ENCODE measurements around the gene CEP89. TPM values are rescaled to one million over a fixed set of nuclear protein-coding genes. Genes with fewer than 3 reads are reported as not detected.

The CEP89 gene
- total RNA-seq, 4 donors from 2014 or later = 18.5 to 24.7 (median 19.4) TPM

GRCh38 chr19:32831611-32832010 is 140.1 kb downstream of the CEP89 start:
- Histone ChIP-seq H3K36me3 (no peaks in the 10 kb centered on the region), H3K9me3 (no peaks in the 10 kb centered on the region), H3K4me1 (no peaks in the 10 kb centered on the region), H3K27ac (no peak overlapping the region), H3K4me3 (replicated peaks in 1 of 3) (no peak overlapping the region), H3K27me3 (no peaks in the 10 kb centered on the region)
- intact Hi-C loops (cut with DNase I) = no loop called here
- no peak for DNase-seq
- TF ChIP-seq POLR2A (IDR thresholded peaks at IDR 0.05) = no peak
- TF ChIP-seq CTCF (IDR thresholded peaks at IDR 0.05) = no peak
- 83 to 94% methylated on average over 5 of the region's 5 CpGs for WGBS, 2 donors

- no peaks in the 10 kb centered on the region for H3K4me1 ChIP-seq
- H3K27ac ChIP-seq = no peak overlapping the region
- 84 to 92% methylated on average over 8 of the region's 8 CpGs for WGBS, 2 donors
- no peak overlapping the region for H3K4me3 ChIP-seq (replicated peaks in 1 of 3)
- H3K27me3 ChIP-seq = no peaks in the 10 kb centered on the region
- intact Hi-C loops (cut with DNase I) = no loop called here
- no peaks in the 10 kb centered on the region for H3K36me3 ChIP-seq
- TF ChIP-seq CTCF (IDR thresholded peaks at IDR 0.05) (no peak), POLR2A (IDR thresholded peaks at IDR 0.05) (no peak)
- no peak for DNase-seq
- no peaks in the 10 kb centered on the region for H3K9me3 ChIP-seq
These were observed 141.3 kb downstream of the CEP89 start for GRCh38 chr19:32830231-32831014.

GRCh38 chr19:32829345-32829896 is 142.3 kb downstream of the CEP89 start:
- WGBS, 2 donors = 92 to 95% methylated on average over 10 of the region's 10 CpGs

GRCh38 chr19:32828643-32829344 is 143.0 kb downstream of the CEP89 start:
- DNase-seq = no peak
- no peaks in the 10 kb centered on the region for H3K36me3 ChIP-seq
- H3K9me3 ChIP-seq = no peaks in the 10 kb centered on the region
- H3K27me3 ChIP-seq = no peaks in the 10 kb centered on the region
- no peak overlapping the region for H3K4me3 ChIP-seq (replicated peaks in 1 of 3)
- no peaks in the 10 kb centered on the region for H3K4me1 ChIP-seq
- intact Hi-C loops (cut with DNase I) = no loop called here
- 83 to 84% methylated on average over 15 of the region's 15 CpGs for WGBS, 2 donors
- no peak overlapping the region for H3K27ac ChIP-seq
- TF ChIP-seq CTCF (IDR thresholded peaks at IDR 0.05) = no peak
- no peak for TF ChIP-seq POLR2A (IDR thresholded peaks at IDR 0.05)

More at GRCh38 chr19:32829345-32829896, 142.3 kb downstream of the CEP89 start:
- Histone ChIP-seq H3K27ac (no peak overlapping the region), H3K27me3 (no peaks in the 10 kb centered on the region), H3K4me3 (replicated peaks in 1 of 3) (no peak overlapping the region), H3K4me1 (no peaks in the 10 kb centered on the region), H3K36me3 (no peaks in the 10 kb centered on the region), H3K9me3 (no peaks in the 10 kb centered on the region)
- intact Hi-C loops (cut with DNase I) = no loop called here
- DNase-seq = no peak
- TF ChIP-seq CTCF (IDR thresholded peaks at IDR 0.05) = no peak
- no peak for TF ChIP-seq POLR2A (IDR thresholded peaks at IDR 0.05)

- TF ChIP-seq CTCF (IDR thresholded peaks at IDR 0.05) = no peak
- no peak for TF ChIP-seq POLR2A (IDR thresholded peaks at IDR 0.05)
- H3K9me3 ChIP-seq = no peaks in the 10 kb centered on the region
- no peaks in the 10 kb centered on the region for H3K36me3 ChIP-seq
- intact Hi-C loops (cut with DNase I) = no loop called here
- no peak overlapping the region for H3K27ac ChIP-seq
- H3K4me1 ChIP-seq = no peaks in the 10 kb centered on the region
- no peaks in the 10 kb centered on the region for H3K27me3 ChIP-seq
- WGBS, 2 donors = 93 to 96% methylated on average over 4 of the region's 4 CpGs
- no peak overlapping the region for H3K4me3 ChIP-seq (replicated peaks in 1 of 3)
- no peak for DNase-seq
These were observed 143.6 kb downstream of the CEP89 start for GRCh38 chr19:32828139-32828538.
